ENCODE results near the gene ZC3H7A. TPM values are rescaled to one million over a fixed set of nuclear protein-coding genes. Genes with fewer than 3 reads are reported as not detected.

ZC3H7A gene
- total and polyA plus RNA-seq, 10 of the 15 experiments (the other 5 are each of a cell fraction or from before 2014, with no cell fraction given), result 46.3 to 188 (median 68.6) TPM

DNA sequence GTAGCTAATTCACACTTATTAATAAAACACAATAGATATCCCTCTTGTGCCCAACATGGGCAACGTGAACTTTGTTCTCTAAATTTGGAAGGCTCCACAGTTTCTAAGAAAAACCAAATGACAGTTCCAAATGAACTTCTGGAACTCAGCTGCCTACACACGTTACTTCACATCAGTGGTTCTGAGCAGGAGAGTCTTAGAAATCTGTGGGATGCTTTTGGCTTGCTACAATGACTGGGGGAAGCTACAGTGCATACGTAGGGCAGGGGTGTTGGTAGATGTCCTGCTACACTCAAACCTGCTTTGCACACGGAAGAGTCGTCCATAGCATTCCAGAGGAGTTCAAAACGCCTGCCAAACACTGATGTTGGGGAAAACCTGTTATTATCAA lies 62.4 kb downstream of the ZC3H7A start (continued):
- TF ChIP-seq CHD4 (IDR thresholded peaks at IDR 0.05), result no peak

DNA sequence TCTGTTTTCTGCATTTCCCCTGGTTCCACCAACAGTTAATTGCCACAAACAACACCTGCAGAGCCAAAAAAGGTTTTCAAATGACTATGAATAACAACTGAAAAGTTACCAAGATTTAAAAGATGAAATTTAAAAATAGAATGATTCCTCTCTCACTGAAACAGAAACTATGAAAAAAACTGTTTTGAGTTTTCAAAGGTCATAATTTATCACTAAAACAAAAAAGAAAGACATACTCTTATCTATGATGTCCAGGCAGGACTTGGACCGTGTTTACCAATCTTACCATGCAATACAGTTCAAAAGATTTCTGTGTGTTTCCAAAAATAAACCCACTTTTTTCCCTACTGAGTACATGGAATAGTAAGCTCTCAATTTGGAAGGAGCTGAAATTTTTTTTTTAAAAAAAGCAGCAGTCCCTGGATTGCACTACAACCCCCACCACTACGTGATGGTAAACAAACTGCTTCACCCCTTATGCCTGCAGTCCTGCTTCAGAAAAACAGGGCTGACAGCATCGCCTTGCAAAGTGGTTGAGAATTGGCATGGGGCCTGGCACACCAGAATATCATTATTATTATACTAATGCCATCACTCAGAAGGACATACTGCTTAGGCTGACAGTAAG lies 62.9 kb downstream of the ZC3H7A start:
- no peak for DNase-seq (ENCODE audit: low read depth, low spot score)
- in situ Hi-C loops (cut with MboI) (no loop called here), intact Hi-C loops (cut with micrococcal nuclease; ENCODE audit: unreplicated experiment) (no loop called here)
- CTCF ChIA-PET, result interaction anchor here (0.8 to 1.5 kb wide), 7 partner anchors 8 to 65 kb away, joined by 3 to 5 read pairs (median 3); partner anchors contain the start of gene TXNDC11
- H3K79me2 ChIP-seq (ENCODE audit: control insufficient read depth, insufficient read depth, low read length), result peaks cover 93% of the 10 kb centered on the region
- RAD21 ChIA-PET (ENCODE audit: unreplicated experiment), result interaction anchor here (0.8 to 1.8 kb wide), 5 partner anchors 9 to 57 kb away, joined by 3 to 7 read pairs (median 4); partner anchors contain the start of gene TXNDC11
- peak; percentile 47 for ATAC-seq
- peak overlapping the region; percentile 48 for H3K4me2 ChIP-seq (ENCODE audit: control insufficient read depth, insufficient read depth)
- POLR2A ChIA-PET, result interaction anchor here (0.7 to 1.8 kb wide), 7 partner anchors 9 to 63 kb away, joined by 3 to 5 read pairs (median 4); partner anchors contain the start of genes TXNDC11 and ZC3H7A
- SMC1A ChIA-PET (ENCODE audit: uncharacterized antibody, unreplicated experiment), result interaction anchor here (0.8 to 3.1 kb wide), 11 partner anchors 9 to 65 kb away, joined by 3 to 17 read pairs (median 4); partner anchors contain the start of gene ZC3H7A
- no peak for FAIRE-seq
- no TSS peak for BruUV-seq (replicated peaks)
- WGBS (ENCODE audit: insufficient coverage, insufficient replicate concordance, low lambda C conversion rate, missing lambda C conversion rate), result 14% methylated on average over 3 of the region's 3 CpGs
- H3K27me3 ChIP-seq (replicated peaks in 1 of 2; ENCODE audit: control insufficient read depth in 2 of 2, insufficient read depth in 2 of 2, low read length in 1 of 2), result no peaks in the 10 kb centered on the region
- peaks cover 56% of the 10 kb centered on the region for H3K4me1 ChIP-seq (ENCODE audit: control insufficient read depth, insufficient read depth, low read length)
- peak overlapping the region; percentile 74 for H3K27ac ChIP-seq (ENCODE audit: control insufficient read depth, insufficient read depth)
- H2AFZ ChIP-seq (ENCODE audit: control insufficient read depth, low read depth, low read length), result no peak overlapping the region
- H3K36me3 ChIP-seq (ENCODE audit: control insufficient read depth in 2 of 2, insufficient read depth in 2 of 2, low read length in 1 of 2), result peaks cover 6 to 61% of the 10 kb centered on the region in 2 experiments
- H4K20me1 ChIP-seq (ENCODE audit: control insufficient read depth, insufficient read depth), result no peaks in the 10 kb centered on the region; the same call in 1 of the 2 replicates
- H3K9ac ChIP-seq (ENCODE audit: control insufficient read depth, insufficient read depth, low read length), result peak overlapping the region; percentile 20; the same call in 1 of the 2 replicates
- no peaks in the 10 kb centered on the region for H3K9me3 ChIP-seq (replicated peaks; ENCODE audit: control insufficient read depth, insufficient read depth, low read length)
- peak overlapping the region; percentile 22 for H3K4me3 ChIP-seq
- no peak for TF ChIP-seq YBX1 (IDR thresholded peaks at IDR 0.05)
- peak; percentile 71; the same call in 1 of the 2 replicates for TF ChIP-seq TBL1XR1 (IDR thresholded peaks at IDR 0.05; ENCODE audit: low read depth, low read length)
- no peak for TF ChIP-seq RBBP5 (conservative IDR thresholded peaks at IDR 0.05)
- TF ChIP-seq ZNF217 (IDR thresholded peaks at IDR 0.05), result no peak
- peak; percentile 43 for TF ChIP-seq MEF2B (IDR thresholded peaks at IDR 0.05; ENCODE audit: partially characterized antibody, poor library complexity, severe bottlenecking)
- peak; percentile 77 for TF ChIP-seq FOXM1 (IDR thresholded peaks at IDR 0.05; ENCODE audit: low read depth, low read length)
- TF ChIP-seq TCF12 (IDR thresholded peaks at IDR 0.05; ENCODE audit: low read depth, low read length), result 0 out of 2 replicates have a peak, but pooled peaks have one; percentile 19
- TF ChIP-seq CREM (IDR thresholded peaks at IDR 0.05; ENCODE audit: low read depth), result peak; percentile 25; the same call in 1 of the 2 replicates
- peak; percentile 70 for TF ChIP-seq RUNX3 (IDR thresholded peaks at IDR 0.05; ENCODE audit: low read length)
- 0 out of 2 replicates have a peak, but pooled peaks have one; percentile 35 for TF ChIP-seq TCF3 (IDR thresholded peaks at IDR 0.05; ENCODE audit: borderline replicate concordance, insufficient read depth, low read depth, low read length)
- peak; percentile 79 for TF ChIP-seq NFIC (IDR thresholded peaks at IDR 0.05; ENCODE audit: low read depth, low read length)
- TF ChIP-seq ASH2L (IDR thresholded peaks at IDR 0.05; ENCODE audit: borderline replicate concordance, low read depth), result no peak; the same call in 1 of the 2 replicates
- TF ChIP-seq, protein P1, sequence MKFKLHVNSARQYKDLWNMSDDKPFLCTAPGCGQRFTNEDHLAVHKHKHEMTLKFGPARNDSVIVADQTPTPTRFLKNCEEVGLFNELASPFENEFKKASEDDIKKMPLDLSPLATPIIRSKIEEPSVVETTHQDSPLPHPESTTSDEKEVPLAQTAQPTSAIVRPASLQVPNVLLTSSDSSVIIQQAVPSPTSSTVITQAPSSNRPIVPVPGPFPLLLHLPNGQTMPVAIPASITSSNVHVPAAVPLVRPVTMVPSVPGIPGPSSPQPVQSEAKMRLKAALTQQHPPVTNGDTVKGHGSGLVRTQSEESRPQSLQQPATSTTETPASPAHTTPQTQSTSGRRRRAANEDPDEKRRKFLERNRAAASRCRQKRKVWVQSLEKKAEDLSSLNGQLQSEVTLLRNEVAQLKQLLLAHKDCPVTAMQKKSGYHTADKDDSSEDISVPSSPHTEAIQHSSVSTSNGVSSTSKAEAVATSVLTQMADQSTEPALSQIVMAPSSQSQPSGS (IDR thresholded peaks at IDR 0.05; ENCODE audit: low read length), result peak; percentile 43; the same call in 1 of the 2 replicates
- TF ChIP-seq, protein P2, sequence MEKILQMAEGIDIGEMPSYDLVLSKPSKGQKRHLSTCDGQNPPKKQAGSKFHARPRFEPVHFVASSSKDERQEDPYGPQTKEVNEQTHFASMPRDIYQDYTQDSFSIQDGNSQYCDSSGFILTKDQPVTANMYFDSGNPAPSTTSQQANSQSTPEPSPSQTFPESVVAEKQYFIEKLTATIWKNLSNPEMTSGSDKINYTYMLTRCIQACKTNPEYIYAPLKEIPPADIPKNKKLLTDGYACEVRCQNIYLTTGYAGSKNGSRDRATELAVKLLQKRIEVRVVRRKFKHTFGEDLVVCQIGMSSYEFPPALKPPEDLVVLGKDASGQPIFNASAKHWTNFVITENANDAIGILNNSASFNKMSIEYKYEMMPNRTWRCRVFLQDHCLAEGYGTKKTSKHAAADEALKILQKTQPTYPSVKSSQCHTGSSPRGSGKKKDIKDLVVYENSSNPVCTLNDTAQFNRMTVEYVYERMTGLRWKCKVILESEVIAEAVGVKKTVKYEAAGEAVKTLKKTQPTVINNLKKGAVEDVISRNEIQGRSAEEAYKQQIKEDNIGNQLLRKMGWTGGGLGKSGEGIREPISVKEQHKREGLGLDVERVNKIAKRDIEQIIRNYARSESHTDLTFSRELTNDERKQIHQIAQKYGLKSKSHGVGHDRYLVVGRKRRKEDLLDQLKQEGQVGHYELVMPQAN (conservative IDR thresholded peaks at IDR 0.05), result no peak
- TF ChIP-seq, protein P3, sequence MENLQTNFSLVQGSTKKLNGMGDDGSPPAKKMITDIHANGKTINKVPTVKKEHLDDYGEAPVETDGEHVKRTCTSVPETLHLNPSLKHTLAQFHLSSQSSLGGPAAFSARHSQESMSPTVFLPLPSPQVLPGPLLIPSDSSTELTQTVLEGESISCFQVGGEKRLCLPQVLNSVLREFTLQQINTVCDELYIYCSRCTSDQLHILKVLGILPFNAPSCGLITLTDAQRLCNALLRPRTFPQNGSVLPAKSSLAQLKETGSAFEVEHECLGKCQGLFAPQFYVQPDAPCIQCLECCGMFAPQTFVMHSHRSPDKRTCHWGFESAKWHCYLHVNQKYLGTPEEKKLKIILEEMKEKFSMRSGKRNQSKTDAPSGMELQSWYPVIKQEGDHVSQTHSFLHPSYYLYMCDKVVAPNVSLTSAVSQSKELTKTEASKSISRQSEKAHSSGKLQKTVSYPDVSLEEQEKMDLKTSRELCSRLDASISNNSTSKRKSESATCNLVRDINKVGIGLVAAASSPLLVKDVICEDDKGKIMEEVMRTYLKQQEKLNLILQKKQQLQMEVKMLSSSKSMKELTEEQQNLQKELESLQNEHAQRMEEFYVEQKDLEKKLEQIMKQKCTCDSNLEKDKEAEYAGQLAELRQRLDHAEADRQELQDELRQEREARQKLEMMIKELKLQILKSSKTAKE (IDR thresholded peaks at IDR 0.05; ENCODE audit: low read depth, poor library complexity, severe bottlenecking), result peak; percentile 40
- TF ChIP-seq MEF2A (IDR thresholded peaks at IDR 0.05; ENCODE audit: insufficient read depth, low read depth, low read length), result peak; percentile 82
